Epithelial cell of proximal tubule (primary cell): ENCODE measurements around the gene INPP4A. TPM values are rescaled to one million over a fixed set of nuclear protein-coding genes. Genes with fewer than 3 reads are reported as not detected.

Experiments
- DNase-seq: peaks from one replicate; pipeline ENCODE4 v3.0.0-alpha.2; 2011; ENCODE audit warnings: low read depth
- H3K4me3 ChIP-seq: 2 replicates; pipeline ENCODE4 v1.5.1; 2011; ENCODE audit warnings: low read depth, mild to moderate bottlenecking, low read length
- total RNA-seq: library from RNA; depleted of rRNA; stranded (reverse); fragments of >200 nt; gene quantifications from 2 replicates; pipeline ENCODE4 v1.2.3, GENCODE V29; 2015
- TF ChIP-seq, protein P1 (sequence below): conservative IDR thresholded peaks from 2 replicates; pipeline ENCODE4 v1.5.1; 2012; ENCODE audit warnings: low read depth, mild to moderate bottlenecking, low read length

The INPP4A gene
- total RNA-seq, 1 donor from 2014 or later: 12.2 TPM

DNA sequence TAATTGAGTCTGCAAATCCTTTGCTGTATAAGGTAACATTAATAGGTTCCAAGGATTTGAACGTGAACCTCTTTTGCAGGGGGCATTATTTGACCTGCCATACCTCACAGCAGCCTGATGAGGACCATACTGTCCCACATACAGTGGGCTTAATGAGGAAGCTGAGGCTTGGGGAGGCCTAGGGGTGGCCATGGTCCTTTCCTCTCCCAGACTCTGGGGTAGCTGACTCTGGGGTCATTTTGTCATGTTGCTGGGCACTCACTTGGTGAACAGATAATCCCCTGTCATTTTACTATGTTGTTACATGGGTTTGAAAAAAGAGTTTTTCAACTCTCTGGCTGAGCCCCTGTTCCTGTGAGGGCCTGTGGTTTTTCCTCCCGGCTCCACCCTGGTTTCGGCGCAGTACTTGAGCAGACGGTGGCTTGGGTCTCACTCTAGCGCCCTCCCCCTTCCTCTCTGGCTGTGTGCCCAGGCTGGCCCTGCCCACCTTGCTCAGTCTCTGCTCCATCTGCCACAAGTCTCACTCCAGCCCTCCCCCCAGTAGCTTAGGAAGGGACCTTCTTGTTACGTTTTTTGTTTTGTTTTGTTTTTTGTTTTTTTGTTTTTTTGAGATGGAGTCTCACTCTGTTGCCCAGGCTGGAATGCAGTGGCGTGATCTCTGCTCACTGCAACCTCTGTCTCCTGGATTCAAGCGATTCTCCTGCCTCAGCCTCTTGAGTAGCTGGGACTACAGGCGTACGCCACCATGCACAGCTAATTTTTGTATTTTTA lies 21.0 kb downstream of the INPP4A start:
- DNase-seq: no peak
- H3K4me3 ChIP-seq: no peak overlapping the region
- TF ChIP-seq, protein P1, sequence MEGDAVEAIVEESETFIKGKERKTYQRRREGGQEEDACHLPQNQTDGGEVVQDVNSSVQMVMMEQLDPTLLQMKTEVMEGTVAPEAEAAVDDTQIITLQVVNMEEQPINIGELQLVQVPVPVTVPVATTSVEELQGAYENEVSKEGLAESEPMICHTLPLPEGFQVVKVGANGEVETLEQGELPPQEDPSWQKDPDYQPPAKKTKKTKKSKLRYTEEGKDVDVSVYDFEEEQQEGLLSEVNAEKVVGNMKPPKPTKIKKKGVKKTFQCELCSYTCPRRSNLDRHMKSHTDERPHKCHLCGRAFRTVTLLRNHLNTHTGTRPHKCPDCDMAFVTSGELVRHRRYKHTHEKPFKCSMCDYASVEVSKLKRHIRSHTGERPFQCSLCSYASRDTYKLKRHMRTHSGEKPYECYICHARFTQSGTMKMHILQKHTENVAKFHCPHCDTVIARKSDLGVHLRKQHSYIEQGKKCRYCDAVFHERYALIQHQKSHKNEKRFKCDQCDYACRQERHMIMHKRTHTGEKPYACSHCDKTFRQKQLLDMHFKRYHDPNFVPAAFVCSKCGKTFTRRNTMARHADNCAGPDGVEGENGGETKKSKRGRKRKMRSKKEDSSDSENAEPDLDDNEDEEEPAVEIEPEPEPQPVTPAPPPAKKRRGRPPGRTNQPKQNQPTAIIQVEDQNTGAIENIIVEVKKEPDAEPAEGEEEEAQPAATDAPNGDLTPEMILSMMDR: no peak

DNA sequence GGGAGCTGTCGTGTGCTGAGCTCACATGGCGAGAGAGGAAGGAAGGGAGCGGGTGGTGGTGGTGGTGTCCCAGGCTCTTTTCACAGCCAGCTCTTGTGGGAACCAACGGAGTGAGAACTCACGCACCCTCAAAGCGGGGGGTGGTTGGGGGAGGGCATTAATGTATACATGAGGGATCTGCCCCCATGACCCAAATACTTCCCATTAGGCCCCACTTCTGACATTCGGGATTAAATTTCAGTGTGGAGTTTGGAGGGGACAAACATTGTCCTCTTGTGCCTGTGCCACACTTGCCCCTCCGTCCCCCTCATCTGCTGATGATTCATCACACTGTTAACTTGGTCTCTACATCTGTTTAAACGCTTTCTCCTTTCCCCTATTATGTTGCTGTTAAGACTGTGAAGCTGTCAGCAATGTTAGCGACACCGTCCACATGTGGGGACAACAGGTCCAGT lies 22.5 kb downstream of the INPP4A start:
- no peak overlapping the region for H3K4me3 ChIP-seq
- TF ChIP-seq, protein P1: no peak
- DNase-seq: no peak

DNA sequence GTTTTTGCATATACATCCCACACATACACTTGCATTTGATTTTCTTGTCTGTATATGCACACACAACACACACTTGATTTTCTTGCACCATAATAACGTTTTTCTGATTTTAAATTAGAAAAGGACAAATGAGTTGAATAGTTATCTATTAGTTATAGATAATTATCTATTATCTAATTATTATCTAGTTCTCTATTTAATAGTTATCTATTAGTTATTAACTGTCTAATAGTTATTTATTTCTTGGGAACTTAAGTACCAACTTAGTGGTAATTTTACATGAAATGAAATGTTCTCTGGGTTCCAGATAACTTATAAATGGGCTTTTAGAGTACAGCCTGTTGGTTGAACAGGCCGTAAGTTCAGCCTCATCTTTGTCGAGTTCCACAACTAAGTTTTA lies 23.0 kb downstream of the INPP4A start:
- no peak overlapping the region for H3K4me3 ChIP-seq
- TF ChIP-seq, protein P1: no peak
- DNase-seq: no peak

DNA sequence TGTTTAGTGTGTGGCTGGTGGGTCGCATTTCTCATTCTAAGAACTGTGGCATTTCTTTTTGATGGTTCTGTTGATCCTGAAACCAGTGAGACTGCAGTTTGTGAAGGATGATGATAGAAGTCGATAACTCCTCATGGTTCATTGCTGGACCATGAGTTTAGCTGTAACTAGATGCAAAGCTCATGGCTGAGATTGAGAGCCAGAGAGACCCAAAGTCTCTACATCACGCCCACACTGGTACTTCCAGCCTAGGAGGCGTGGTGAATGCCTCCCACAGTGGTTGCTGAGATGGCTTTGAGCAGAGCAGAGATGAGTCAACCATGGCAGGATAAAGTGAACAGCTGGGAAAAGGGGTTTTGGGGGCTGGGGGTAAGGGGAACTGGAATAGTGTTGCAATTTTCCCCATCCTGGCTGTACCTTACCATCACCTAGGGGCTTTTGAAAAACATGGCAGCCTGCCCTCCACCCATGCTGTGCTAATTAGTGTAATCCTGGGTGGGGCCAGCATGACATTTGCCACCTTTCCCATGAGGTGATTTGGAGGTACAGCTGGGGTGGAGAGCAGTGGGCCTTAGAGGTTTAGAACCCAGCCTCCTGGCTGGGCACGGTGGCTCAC lies 24.1 kb downstream of the INPP4A start:
- no peak for DNase-seq
- H3K4me3 ChIP-seq: no peak overlapping the region
- TF ChIP-seq, protein P1: no peak

DNA sequence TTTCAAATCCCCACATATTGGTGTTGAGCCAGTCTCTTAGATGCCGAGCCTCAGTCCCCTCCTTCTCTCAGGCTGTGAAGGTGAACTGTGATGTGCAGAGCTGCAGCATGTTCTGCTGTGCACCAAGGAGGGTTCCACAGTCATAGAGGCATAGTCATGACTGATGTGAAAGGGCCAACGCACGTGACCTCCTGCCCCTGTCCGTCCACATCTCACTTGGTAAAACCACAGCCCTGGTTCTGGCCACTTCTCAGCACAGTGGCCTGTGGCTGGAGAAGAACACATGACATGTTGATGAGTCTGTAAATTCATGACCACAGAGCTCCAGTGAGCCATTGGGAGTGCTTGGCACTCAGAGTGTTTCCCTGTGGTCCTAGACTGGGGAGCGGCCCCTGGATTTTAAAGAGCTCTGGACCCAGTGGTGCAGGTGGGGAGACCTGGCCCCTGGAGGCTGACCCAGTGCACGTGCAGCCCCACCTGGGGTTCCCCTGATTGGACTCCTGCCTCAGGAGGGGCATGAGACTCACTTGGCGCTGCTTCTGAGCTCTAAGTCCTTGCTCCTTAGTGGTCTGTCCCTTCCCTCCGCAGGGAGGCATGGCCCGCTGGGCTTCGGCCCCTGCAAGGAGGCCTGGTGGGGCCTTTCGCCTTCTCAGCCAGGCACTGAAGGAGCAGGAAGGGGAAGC lies 25.3 kb downstream of the INPP4A start:
- TF ChIP-seq, protein P1: no peak
- no peak overlapping the region for H3K4me3 ChIP-seq
- no peak for DNase-seq

DNA sequence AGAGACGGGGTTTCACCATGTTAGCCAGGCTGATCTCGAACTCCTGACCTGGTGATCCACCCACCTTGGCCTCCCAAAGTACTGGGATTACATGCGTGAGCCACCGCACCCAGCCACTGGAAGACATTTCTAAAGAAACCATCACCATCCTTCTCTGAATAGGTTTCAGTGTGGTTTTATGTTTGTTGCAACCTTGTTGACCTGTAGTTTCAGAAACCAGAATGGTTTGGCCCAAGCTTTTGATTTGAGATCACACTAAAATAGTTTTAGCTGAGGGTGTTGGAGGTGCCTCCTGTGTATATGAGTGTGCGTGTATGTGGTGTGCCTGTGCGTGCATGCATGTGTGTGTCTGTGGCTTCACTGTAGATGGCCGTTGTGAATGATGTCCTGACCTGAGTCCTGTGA lies 26.2 kb downstream of the INPP4A start:
- no peak for DNase-seq
- no peak overlapping the region for H3K4me3 ChIP-seq
- TF ChIP-seq, protein P1: no peak
